ENCODE results near the gene NRGN.

NRGN gene

GRCh38 chr11:124742555-124742954 is 2.8 kb downstream of the NRGN start:
- DNase-seq, result no peak

- DNase-seq, result no peak
Observed at GRCh38 chr11:124743050-124743449, 3.3 kb downstream of the NRGN start.

GRCh38 chr11:124745270-124745834 is 5.6 kb downstream of the NRGN start:
- no peak for DNase-seq

- DNase-seq, result no peak
Observed at GRCh38 chr11:124745835-124746620, 6.3 kb downstream of the NRGN start.

GRCh38 chr11:124746621-124747243 is 7.0 kb downstream of the NRGN start:
- DNase-seq, result no peak

- DNase-seq, result no peak
Observed at GRCh38 chr11:124747406-124748099, 7.8 kb downstream of the NRGN start.

GRCh38 chr11:124748100-124748418 is 8.3 kb downstream of the NRGN start:
- DNase-seq, result no peak

GRCh38 chr11:124748481-124749343 is 9.0 kb downstream of the NRGN start:
- DNase-seq, result no peak

GRCh38 chr11:124749912-124750311 is 10.2 kb downstream of the NRGN start:
- DNase-seq, result no peak

- no peak for DNase-seq
Observed at GRCh38 chr11:124751391-124751740, 11.6 kb downstream of the NRGN start.

GRCh38 chr11:124751741-124752470 is 12.2 kb downstream of the NRGN start, which contains the start of gene VSIG2:
Gene VSIG2, minus strand, starts transcription at chr11:124752255. Its CDS starts 118 bp downstream, at chr11:124752137.
- DNase-seq, result no peak

- DNase-seq, result no peak
Observed at GRCh38 chr11:124752471-124753102, 12.8 kb downstream of the NRGN start.

- no peak for DNase-seq
Observed at GRCh38 chr11:124753205-124753604, 13.5 kb downstream of the NRGN start.

- DNase-seq, result no peak
Observed at GRCh38 chr11:124753624-124754023, 13.9 kb downstream of the NRGN start.

- no peak for DNase-seq
Observed at GRCh38 chr11:124754309-124754708, 14.6 kb downstream of the NRGN start.

GRCh38 chr11:124754710-124755109 is 15.0 kb downstream of the NRGN start:
- DNase-seq, result no peak

- no peak for DNase-seq
Observed at GRCh38 chr11:124756033-124756752, 16.5 kb downstream of the NRGN start.

GRCh38 chr11:124756753-124757227 is 17.0 kb downstream of the NRGN start:
- no peak for DNase-seq

- no peak for DNase-seq
Observed at GRCh38 chr11:124757320-124757719, 17.6 kb downstream of the NRGN start.
